AG08395 (cell line): ENCODE measurements around the gene TBC1D5.

Source experiments
- DNase-seq: peaks from one replicate; pipeline ENCODE4 v3.0.0; 2012; ENCODE audit warnings: mixed read lengths, low spot score

TBC1D5 gene

DNA sequence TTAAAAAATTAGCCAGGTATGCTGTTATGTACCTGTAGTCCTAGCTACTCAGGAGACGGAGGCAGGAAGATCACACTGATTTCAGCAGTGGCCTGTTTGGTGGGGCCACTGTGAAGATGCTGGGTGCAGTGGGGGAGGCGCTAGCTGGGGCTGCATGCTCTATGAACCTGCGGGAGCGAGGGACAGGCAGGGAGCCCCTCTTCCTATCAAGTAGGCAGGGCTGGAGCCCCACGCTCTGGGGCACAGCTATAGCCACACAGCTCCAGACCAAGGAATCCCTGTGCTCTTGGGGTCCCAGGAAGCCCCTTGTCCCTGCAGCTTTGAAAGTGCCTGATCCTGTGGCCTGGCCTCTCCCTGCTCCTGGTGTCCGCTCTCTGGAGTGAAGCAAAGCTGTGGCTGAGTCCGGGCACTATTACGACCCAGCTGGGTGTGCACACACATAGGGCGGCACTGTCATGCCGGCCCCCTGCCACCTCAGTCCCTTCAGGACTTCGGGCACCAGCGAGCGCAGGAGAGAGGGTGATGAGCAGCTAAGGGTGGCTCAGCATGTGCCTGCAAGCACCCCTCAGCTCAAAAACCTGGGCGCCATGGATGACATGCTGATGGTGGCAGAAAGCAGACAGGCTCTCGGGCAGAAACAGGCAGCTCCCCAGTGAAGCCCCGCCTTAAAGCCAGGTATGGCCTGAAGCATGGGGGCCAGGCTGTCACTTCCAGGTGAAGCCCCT is 262.6 kb downstream of the TBC1D5 start:
- no peak for DNase-seq

DNA sequence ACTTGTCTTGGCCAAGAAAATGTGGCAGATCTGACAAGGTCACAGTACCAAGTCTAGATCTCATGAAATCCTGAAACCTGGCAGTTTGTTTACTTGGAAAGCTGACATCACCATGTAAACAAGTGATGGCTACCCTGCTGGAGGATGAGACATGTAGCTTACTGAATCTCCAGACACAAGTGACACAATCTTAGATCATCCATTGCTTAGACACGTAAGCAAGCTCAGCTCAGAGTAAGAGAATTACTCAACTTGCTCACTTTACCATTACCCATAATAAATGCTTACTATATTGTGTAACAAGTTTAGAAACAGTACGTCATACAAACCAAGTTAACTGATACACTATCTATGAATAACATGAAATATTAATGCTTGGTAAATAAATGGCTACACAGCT is 263.8 kb downstream of the TBC1D5 start:
- peak; percentile 21 for DNase-seq

DNA sequence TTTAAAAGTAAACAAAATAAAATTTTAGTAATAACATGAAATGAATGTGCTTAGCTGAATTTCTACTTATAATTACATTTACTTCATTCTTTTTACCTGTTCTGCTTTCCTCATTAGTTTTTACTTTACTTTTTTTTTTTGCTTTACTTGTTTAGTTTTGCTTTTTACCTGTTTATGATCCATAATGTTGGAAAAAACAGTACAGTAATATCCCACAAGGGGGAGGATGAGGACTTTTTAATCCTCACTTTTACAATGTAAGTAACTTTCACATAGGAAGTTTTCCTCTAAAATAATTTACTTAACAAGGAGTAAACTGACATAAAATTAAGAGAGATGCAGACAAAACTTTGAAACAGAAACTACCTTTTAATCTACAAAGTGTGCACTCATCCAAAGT is 268.7 kb downstream of the TBC1D5 start:
- DNase-seq: peak; percentile 3

DNA sequence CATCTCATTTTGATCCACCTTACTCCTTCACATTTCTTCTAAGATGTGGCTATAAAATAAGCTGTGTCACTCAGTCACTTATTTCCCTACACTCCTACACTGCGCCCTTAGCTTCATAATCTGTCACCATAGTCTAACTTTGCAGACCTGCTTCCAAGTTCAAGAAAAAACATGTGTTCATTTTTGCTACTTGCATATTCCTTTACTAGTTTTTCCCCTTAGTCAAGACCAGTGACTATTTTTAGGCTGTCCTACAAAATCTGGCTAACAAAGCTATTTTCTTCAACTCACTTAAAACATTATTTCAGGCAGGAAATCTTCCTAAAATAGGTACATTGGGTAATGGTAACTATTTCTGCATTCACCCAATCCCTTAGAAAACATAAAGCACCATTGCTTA is 272.5 kb downstream of the TBC1D5 start:
- DNase-seq: no peak

DNA sequence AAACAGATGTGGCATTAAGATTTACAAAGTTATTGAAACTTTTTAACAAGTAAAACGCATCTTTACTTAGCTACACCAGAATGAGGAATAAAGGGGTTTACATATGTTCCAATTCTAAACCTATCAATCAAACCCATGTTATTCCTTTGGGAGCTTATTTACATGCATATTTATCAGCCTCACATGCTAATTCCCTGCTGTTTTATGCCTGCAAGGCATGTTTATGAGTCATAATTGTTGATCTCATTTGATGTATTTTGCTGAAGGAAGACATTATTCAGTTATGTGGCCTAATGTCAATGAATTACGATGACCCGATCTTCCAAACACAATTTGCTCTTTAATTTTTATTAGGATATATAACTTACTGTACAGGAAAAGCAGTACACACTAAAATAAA is 272.9 kb downstream of the TBC1D5 start:
- DNase-seq: peak; percentile 2

DNA sequence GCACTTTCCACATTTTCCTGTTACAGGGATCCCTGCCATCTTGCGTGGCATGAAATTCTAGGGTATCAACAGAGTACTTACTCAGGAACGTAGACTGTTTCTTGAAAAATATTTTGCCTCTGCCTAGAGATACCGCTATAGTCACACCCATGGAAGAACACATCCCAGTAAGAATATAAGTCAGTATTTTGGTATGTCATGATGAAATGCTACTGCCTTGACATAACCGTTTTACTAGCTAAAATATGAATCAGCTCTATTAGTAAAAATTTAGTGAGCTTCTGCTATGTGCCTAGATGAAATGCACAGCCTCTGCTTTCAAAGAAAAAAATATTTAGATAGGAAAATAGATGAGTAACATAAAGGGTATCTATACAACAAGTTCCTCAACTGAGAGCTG is 276.4 kb downstream of the TBC1D5 start:
- peak; percentile 2 for DNase-seq

DNA sequence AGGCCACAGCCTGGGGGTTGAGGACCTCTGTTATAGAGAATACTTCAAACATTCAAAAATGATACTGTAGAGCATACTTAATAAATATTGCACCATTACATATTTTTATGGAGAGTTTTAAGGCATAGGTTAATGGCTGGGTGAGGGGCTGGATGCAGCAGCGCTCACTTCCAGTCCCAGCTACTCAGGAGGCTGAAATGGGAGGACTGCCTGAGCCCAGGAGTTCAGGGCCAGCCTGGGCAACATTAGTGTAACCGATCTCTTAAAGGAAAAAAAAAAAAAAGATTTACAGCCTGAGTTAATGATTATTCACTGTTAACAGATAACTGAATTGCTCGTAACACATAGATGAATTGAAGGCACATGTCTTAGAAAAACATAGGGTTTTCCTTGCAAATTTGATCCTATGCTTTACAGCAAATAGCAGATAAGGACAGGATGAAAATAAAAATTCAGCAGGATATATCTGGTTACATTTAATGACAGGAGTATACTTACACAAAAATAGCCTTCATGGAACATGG is 282.9 kb downstream of the TBC1D5 start:
- no peak for DNase-seq

DNA sequence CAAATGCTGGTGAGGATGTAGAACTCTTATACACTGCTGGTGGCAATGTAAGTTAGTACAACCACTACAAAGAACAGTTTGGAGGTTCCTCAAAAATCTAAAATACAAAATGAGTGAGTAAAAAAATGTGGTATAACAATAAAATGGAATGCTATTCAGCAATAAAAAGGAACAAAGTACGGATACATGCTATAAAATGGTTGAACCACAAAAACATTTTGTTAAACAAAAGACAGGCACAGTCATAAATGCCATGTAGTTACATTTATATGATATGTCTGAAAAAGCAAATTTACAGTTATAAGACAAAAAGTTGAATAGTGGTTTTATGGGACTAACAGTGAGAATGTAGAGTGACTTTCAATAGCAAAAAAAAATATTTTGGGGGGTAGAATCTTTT is 285.8 kb downstream of the TBC1D5 start:
- no peak for DNase-seq

DNA sequence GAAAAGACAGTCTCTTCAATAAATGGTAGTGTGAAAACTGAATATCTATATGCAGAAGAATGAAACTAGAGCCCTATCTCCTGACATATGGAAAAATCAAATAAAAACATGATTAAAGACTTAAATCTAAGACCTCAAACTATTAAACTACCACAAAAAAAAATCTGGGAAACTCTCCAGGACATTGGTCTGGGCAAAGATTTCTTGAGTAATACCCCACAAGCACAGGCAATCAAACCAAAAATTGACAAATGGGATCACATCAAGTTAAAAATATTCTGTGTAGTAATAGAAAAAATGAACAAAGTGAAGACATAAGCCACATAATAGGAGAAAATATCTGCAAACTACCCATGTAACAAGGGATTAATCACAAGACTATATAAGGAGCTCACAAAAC is 286.4 kb downstream of the TBC1D5 start:
- DNase-seq: no peak

DNA sequence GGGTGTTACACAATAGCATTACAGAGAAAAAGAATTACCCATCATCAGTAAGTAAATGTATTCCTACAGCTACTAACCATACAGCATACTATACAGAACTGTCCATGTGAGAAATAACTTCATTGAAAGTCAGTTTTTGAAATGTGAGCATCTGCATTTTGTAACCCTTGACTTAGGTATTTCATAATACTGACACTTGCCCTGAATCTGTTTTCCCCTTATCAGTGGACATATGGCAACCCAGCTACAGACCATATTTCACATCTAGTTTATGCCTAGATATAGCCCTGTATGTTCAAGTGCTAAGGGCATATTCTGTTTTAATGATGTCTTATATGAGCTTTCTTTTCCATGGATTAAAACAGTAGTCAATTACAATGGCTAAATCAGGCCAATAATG is 297.6 kb downstream of the TBC1D5 start:
- no peak for DNase-seq

DNA sequence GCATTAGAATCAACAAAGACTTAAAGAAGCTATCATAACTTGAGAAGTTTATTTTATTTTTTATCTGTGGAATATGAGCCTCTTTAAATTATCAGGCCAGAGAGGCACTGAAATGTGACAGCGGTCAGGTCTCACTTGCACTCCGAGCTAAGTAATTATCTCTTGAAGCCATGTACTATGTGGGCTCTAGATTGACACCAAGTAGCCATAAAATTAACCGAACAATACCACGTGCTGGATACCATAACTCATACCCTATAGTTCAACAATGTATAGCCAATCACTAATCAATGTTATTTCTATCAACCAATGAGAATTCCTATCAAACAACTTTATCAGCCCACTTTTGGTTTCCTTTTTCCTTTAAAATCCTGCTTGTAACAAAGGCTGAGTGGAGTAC is 299.3 kb downstream of the TBC1D5 start:
- DNase-seq: no peak

DNA sequence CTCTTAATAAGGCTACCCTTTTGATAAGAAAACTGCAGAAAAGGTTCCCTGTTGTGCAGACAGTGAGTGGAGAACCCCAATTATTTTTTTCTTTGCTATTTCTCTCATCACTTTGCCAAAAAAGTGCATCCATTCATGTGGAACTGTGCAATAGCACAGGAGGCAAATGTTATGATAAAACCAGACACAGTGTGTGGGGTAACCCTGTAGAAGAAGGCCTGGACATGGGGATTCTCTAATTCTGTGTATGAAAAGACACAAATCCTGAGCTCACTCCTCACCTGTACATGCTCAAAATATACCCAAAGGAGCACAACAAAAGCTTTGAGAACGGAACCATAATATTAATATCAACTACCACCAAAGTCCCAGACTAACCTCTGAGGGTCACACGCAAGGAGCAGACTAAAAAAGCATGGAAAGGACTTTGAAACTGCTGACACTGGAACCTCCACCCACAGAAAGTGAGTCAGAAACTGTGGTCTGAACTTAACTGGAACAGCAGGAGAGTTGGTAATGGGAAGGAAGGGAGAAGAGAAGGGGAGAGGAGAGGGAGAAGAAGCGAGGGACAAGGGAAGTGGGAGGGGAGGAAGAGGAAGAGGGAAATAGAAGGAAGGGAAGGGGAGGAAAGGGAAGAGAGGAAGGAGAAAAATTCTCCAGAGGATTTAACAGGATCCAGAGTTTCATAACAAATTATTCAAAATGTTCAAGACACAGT is 299.9 kb downstream of the TBC1D5 start:
- DNase-seq: no peak

DNA sequence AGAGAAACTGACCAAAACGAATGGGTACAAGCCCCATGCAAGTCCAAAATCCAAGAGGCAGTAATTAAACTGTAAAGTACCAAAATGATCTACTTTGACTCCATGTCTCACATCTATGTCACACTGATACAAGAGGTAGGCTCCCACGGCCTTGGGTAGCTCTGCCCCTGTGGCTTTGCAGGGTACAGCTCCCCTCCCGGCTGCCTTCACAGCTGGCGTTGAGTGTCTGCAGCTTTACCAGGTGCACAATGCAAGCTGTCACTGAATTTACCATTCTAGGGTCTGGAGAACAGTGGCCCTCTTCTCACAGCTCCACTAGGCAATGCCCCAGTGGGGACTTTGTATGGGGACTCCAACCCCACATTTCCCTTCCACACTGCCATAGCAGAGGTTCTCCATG is 308.6 kb downstream of the TBC1D5 start:
- DNase-seq: no peak

DNA sequence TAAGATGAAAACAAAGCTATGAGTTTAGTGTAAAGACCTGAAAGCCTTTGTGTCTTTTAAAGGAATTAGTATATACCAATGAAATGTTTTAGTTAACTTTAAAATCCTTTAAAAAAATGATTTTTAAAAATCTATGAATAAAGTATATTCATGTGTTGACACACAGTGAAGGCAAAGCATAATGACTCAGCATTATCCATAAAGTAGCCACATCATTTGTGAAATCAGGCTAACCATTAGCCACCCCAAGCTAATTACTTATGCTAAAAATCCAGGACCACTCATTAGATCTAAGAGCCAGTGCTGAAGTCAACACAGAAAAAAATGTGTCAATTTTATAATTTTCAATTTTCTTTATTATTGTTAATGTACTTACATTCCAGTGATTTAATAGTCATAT is 310.2 kb downstream of the TBC1D5 start:
- DNase-seq: peak; percentile 3

DNA sequence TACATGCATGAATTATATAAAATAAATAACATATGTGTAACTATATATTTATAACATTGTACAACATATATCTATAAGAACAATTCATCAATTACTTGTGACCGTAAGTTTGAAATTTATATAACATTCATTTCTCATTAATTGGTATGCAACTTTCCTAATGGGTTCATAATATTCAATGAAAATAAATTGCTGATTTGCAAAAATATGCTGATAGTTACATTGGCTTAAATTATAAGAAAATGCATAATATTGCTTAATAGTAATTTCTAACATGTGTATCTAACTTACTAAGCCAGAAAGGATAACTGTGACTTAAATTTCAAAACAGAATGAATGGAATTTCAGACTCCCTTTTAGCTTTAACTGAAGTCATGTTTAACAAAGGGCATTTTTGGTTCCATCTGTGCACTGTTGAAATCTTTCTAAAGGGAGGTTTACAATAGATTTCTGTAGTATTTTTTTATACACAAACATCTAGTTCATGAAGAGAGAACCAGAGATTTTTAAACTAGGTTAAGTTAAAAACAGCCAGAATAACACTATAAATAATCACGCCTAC is 310.9 kb downstream of the TBC1D5 start:
- DNase-seq: no peak

DNA sequence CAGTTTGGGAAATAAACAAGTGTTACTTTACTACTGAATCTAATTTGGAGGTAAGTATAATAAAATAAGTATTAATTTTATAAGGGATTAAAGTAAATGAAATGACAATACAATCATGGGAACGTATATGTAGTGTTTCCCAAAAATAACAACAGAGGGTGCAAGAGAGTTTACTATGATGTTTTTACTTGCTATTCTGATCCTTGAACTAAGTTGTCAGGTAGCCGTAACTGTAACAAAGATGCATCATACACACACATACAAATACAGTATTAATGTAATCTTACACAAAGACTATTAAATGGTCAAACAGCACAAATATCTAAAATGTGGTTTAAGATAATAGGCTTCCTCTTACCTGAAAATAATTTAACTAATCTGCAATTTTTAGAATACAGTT is 311.4 kb downstream of the TBC1D5 start:
- peak; percentile 18 for DNase-seq

DNA sequence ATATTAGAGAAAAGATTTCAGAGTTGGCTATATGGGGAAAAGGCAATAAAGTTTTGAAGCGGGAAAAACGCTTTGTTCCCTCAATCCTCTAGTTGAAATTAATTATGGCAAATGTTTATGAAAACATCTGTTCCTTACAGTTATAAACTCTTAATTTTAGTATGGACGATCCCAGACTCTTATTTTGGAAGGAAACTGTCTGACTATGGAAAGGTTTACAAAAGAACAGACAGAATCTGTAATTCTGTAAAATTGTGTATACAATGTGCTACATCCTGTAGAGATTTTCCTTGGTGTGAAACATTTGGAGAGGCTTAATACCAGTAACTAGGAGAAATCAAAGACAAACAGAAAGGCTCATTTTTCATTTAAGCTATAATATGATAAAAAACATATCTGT is 311.8 kb downstream of the TBC1D5 start:
- DNase-seq: no peak

DNA sequence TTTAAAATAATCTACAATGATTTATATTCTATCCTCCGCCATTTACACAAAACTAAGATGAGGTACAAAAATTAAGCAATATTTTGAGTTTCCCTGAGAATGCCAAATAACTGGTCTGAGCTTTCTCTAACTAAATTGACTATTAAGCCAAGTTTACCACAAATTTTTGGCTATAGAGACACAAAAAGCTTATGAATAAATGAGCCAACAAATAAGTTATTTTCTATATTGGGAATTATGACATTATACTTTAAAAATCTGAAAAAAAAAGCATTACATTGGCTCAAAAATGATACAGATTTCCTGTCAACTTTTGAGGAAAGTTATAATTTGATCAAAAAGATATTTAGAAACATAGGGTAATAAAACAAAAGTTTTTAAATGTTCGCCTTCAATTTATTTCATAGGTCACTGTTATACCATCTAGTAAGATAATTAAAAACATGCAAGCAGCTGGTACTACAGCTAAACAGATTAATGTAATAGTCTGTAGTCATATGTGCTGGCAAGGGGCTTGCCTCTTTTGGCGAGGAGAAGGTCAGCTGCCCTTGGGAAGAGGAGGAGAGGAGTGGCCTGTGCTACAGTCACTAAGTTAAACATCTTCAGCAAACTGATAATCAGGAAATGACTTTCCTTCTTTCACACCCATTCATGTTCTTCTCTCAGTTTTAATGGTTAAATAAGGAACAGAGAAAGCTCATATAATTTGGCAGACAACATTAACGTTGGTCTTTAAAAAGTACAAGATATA is 318.5 kb downstream of the TBC1D5 start:
- DNase-seq: peak; percentile 7

DNA sequence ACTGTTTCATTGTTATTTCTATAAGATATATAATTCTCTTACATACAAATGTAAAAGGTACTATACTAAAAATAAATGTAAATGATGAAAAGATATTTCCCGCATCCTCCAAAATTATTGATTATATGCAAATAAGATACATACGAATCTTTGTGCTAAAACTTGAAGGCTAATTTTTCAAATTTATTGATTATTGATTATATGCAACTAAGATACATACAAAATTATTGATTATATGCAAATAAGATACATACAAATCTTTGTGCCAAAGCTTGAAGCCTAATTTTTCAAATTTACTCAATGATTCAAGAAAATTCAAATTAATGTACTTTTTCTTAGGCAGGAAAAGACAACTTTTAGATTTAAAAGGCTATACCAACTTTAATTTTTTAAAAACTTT is 319.8 kb downstream of the TBC1D5 start:
- no peak for DNase-seq

DNA sequence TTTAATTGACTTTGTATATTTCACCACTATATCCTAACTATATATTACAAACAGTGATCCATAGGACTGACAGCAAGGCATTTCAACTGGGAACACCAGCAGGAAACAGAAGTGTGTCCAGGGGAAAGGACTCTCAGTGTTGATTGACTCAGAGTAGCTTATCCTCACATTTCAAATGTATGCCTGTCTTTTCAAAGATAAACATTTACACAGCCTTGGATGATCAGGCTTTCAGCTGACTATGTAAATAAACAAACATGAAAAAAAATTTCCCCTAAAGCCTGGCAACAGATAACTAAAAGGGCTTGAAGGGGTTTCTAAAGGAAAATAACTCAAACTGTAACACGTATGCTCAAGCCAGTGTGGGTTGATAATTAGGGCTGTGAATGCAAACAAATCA is 321.8 kb downstream of the TBC1D5 start:
- DNase-seq: no peak

DNA sequence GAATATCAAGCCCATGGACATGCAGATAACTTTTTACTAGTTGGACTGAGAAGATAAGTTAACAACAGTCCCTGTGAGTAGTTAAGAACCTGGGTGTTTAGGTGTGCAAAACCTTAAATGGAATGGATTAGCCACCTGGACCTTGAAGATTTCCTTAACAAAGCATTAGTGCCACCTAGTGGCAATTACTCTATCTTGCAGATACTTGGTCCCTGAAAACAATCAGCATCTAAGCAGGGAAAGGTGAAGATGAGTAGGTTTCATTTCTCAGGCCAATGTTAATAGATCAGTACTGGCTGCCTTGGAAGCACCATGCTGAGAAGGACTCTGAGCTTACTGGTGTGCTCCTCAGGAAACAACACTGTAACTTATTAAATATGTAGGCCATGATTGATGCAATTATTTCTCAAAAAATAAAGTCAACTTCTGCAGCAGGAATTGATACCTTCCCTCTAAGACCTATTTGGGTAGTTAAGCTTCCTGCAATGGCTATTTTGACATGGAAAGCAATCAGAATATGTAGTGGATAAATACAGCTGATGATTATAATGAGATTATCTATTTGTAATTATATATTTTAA is 329.4 kb downstream of the TBC1D5 start:
- DNase-seq: peak; percentile 59
